Astrocyte of the cerebellum (primary cell): ENCODE results near the gene MRAS.

Source experiments
- DNase-seq: peaks from one replicate; pipeline ENCODE4 v3.0.0-alpha.2; 2011; ENCODE audit warnings: low read depth
- H3K4me3 ChIP-seq: 2 replicates; pipeline ENCODE4 v1.5.1; 2011; ENCODE audit warnings: mild to moderate bottlenecking, low read depth, low read length, moderate library complexity
- in situ Hi-C: cut with HindIII; loops from 2 replicates; pipeline ENCODE4 v1.10.0; 2017; ENCODE audit warnings: low sequenced_read_pairs
- TF ChIP-seq, protein P1 (sequence below): IDR thresholded peaks from 2 replicates; pipeline ENCODE4 v1.5.1; 2012; ENCODE audit warnings: low read length, low read depth, moderate library complexity, mild to moderate bottlenecking; ENCODE audit errors: missing control alignments

Gene MRAS

DNA sequence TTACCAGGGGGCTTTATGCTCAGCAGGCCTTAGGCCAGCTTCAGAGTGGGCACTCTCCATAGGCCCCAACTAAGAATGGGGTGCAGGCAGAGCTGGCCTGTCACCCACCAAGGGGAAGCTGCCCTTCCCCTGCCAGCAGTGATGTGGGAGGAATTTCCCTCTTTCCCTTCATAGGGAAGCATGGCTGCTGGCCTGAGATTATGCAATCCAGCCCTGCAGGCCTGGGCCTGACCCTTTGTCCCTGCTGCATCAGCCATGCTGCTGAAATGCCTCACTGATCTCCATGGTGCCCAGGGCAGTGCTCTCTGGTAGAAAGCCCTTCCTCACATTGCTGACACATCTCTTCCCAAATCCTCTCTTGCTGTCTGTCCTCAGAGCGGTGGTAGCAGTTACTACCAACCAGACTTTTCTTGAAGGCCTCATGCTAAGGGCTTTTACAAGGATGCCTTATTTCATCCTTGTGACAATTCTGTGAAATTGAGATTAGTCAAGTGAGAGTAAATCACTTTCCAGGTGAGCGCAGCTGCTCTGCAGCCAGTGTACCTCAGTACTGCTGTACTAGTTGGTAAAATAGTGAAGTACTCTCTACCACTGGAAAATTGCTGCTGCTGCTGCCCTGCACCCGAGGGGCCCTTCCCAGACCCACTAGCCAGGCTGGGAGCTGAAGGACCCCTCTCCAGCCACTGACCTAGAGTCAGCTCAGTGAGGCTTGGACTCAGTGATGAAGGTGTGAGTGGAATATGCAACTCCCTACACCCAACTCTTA, 33.8 kb downstream of the MRAS start:
- H3K4me3 ChIP-seq, result no peak overlapping the region
- no peak for DNase-seq
- TF ChIP-seq, protein P1, sequence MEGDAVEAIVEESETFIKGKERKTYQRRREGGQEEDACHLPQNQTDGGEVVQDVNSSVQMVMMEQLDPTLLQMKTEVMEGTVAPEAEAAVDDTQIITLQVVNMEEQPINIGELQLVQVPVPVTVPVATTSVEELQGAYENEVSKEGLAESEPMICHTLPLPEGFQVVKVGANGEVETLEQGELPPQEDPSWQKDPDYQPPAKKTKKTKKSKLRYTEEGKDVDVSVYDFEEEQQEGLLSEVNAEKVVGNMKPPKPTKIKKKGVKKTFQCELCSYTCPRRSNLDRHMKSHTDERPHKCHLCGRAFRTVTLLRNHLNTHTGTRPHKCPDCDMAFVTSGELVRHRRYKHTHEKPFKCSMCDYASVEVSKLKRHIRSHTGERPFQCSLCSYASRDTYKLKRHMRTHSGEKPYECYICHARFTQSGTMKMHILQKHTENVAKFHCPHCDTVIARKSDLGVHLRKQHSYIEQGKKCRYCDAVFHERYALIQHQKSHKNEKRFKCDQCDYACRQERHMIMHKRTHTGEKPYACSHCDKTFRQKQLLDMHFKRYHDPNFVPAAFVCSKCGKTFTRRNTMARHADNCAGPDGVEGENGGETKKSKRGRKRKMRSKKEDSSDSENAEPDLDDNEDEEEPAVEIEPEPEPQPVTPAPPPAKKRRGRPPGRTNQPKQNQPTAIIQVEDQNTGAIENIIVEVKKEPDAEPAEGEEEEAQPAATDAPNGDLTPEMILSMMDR, result no peak
- in situ Hi-C loops, result no loop called here

DNA sequence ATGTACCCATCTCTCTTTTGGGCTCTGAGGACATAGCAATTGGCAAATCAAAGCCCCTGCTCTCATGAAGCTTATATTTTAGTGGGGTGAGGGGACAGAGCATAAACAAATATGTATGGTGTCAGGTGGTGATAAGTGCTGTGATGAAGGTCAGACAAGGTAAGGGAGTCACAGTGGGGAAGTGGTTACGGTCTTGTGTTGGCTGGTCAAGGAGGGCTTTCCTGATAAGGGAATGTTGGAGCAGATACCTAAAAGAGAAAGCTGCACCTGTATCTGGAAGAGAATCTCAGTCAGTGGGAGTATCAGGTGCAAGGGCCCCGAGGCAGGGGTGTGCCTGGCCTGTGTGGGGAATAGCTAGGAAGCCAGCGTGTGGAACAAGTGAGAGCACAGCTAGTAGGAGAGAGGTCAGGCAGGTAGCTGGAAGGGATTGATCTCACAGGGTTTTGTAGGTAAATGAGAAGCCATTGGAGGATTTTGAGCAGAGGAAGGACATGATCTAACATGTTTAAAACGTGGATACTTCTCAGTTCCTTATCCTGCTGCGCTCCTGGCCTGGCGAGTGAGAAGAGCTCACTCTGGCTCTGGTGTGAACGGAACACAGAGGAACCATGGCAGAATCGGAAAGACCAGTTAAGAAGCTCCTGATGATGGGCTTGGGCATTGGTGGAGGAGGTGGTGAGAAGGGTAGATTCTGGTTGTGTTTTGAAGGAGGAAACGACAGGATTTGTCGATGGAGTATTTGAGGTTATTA, 35.5 kb downstream of the MRAS start:
- in situ Hi-C loops, result no loop called here
- no peak overlapping the region for H3K4me3 ChIP-seq
- DNase-seq, result no peak
- TF ChIP-seq, protein P1, result no peak

DNA sequence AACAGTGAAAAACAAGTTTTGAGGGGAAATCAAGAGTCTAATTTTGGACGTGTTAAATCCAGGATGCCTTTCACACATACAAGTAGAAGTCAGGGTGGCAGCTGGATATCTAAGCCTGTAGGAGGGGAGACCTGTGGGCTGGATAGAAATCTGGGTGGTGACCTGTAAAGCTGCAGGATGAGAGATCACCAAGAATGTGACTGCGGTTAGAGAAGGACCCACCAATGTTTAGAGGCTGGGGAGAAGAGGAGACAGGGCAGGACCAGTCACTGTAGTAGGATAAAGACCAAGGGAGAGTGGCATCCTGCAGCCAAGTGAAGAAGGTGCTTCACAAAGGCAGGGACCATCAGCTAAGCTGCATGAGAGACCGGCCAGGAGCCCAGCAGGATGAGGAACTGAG, 36.2 kb downstream of the MRAS start:
- no peak overlapping the region for H3K4me3 ChIP-seq
- no peak for DNase-seq
- in situ Hi-C loops, result no loop called here
- TF ChIP-seq, protein P1, result no peak

DNA sequence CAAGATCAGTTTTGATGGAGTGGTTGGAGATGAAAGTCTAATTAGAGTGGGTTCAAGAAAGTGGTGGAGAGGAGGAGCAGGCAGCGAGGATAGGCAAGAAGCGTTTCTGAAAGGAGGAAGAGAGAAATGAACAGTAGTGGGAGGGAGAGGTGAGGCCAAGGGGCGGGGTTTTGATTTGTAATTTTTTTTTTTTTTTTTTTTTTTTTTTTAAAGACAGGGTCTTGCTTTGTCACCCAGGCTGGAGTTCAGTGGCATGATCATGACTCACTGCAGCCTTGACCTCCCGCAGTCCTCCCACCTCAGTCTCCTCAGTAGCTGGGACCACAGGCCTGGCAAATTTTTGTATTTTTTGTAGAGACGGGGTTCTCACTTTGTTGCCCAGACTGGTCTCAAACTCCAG, 36.6 kb downstream of the MRAS start:
- H3K4me3 ChIP-seq, result no peak overlapping the region
- TF ChIP-seq, protein P1, result no peak
- in situ Hi-C loops, result no loop called here
- no peak for DNase-seq

DNA sequence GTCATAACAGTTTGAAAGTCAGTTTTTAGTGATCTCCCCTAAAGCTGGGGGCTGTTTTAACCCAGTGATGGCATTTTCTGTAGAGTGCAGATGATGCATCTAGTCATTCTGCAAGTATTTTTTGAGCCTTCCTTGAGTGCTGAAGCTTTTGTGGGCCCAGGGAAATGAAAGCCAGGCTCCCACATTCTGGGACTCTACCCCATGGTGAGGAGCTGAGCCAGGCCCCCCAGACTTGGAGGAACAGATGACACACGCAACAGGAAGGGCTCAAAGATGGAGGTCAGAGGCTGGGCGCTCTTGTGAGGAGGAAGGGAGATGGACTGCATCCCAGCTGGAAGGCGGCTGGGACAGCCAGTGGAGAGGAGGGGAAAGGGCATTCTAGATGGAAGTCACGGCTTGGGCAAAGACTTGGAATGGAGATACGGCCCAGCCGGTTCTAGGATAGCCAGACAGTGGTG, 40.8 kb downstream of the MRAS start:
- no peak overlapping the region for H3K4me3 ChIP-seq
- no peak for DNase-seq
- in situ Hi-C loops, result no loop called here
- TF ChIP-seq, protein P1, result no peak

DNA sequence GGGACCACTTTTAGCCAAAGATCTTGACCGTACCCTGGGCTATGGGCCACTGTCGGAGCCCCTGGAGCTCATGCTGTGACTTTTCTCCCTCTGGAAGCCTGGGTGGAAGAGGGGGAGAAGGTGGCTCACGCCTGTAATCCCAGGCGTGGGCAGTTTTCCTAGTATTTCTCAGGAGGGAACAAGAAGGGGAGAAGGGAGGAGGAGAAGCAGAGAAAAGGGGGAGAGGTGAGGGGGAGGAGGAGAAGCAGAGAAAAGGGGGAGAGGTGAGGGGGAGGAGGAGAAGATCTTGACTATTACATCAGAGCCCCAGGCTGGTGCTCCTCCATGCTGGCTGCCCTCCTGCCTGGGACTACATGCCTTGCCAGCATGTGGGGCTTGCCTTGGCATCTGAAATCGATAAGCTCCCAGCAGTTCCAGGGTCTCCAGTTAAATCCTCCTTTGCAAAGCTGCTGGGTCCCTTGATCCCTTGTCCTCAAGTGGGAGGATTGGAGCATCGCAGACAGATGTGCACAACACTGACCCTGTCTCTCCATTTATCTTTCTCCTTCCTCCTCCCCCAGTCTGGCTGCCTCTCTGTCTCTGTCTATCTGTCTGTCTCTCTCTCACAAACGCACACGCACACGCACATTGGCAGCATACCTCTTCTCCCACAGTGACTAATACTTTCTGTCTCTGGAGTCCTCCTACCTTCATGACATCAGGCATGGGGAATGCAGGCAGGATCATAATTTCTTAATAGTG, 41.6 kb downstream of the MRAS start:
- TF ChIP-seq, protein P1, result no peak
- no peak overlapping the region for H3K4me3 ChIP-seq
- peak; percentile 76 for DNase-seq
- in situ Hi-C loops, result no loop called here
